Smooth muscle cell (in vitro differentiated cells): ENCODE data around the gene TRIM72. TPM values are rescaled to one million over a fixed set of nuclear protein-coding genes. Genes with fewer than 3 reads are reported as not detected.
A peak's percentile ranks its signal among the peaks of the same experiment; 100 is the strongest.
"Not testable (repeated sequence)": the region's sequence is repeated elsewhere in the genome, so short reads cannot be mapped to it uniquely, and the experiment has no call there.

Experiments used
- DNase-seq: peaks from one replicate; lab custom pipeline; 2025; ENCODE audit not compliant: unreplicated experiment; lab: John Stamatoyannopoulos, UW
- H2AFZ ChIP-seq: fragments of 200-600 bp; sonication (generic); 2 replicates; pipeline ENCODE4 v1.6.0; 2016; ENCODE audit warnings: antibody characterized with exemption, low read depth, mild to moderate bottlenecking
- H3F3A ChIP-seq: fragments of 200-600 bp; sonication (generic); 2 replicates; pipeline ENCODE4 v1.6.0; 2017; ENCODE audit warnings: antibody characterized with exemption, low read depth
- H3K27ac ChIP-seq: fragments of 200-600 bp; sonication (generic); 2 replicates; pipeline ENCODE4 v1.5.1; 2016; ENCODE audit warnings: low read depth, mild to moderate bottlenecking
- H3K27me3 ChIP-seq: fragments of 200-600 bp; sonication (generic); 2 replicates; pipeline ENCODE4 v1.6.1; 2016; ENCODE audit warnings: low read depth, mild to moderate bottlenecking
- H3K36me3 ChIP-seq: fragments of 200-600 bp; sonication (generic); 2 replicates; pipeline ENCODE4 v1.5.1; 2016; ENCODE audit warnings: low read depth
- H3K4me1 ChIP-seq: fragments of 200-600 bp; sonication (generic); 2 replicates; pipeline ENCODE4 v1.5.1; 2016; ENCODE audit warnings: low read depth
- H3K4me2 ChIP-seq: fragments of 200-600 bp; sonication (generic); 2 replicates; pipeline ENCODE4 v1.6.0; 2016; ENCODE audit warnings: mild to moderate bottlenecking
- H3K4me3 ChIP-seq: fragments of 200-600 bp; sonication (generic); 2 replicates; pipeline ENCODE4 v1.5.1; 2016; ENCODE audit warnings: mild to moderate bottlenecking
- H3K79me2 ChIP-seq: fragments of 200-600 bp; sonication (generic); 2 replicates; pipeline ENCODE4 v1.6.0; 2016; ENCODE audit warnings: low read depth, mild to moderate bottlenecking
- H3K9ac ChIP-seq: fragments of 200-600 bp; sonication (generic); 2 replicates; pipeline ENCODE4 v1.6.0; 2016; ENCODE audit warnings: low read depth
- H3K9me3 ChIP-seq: fragments of 200-600 bp; sonication (generic); replicated peaks from 2 replicates; pipeline ENCODE4 v1.5.1; 2016; ENCODE audit warnings: low read depth
- H4K20me1 ChIP-seq: fragments of 200-600 bp; sonication (generic); 2 replicates; pipeline ENCODE4 v1.6.0; 2016; ENCODE audit warnings: low read depth
- WGBS: methylation state at CpG from one replicate; pipeline ENCODE4 v1.1.7; 2016; ENCODE audit warnings: low lambda C conversion rate; 5-methylcytosine and 5-hydroxymethylcytosine counted together
- polyA plus RNA-seq: library from polyadenylated mRNA; unstranded; fragments of >200 nt; fragmentation: Nextera tagmentation; extraction: Ambion mirVana; gene quantifications from 2 replicates; pipeline ENCODE4 v1.2.1, GENCODE V29; 2016
- total RNA-seq: library from RNA; depleted of rRNA; stranded (reverse); fragments of >200 nt; gene quantifications from 2 replicates; pipeline ENCODE4 v1.2.3, GENCODE V29; 2014
- TF ChIP-seq, protein P1 (sequence below): fragments of 200-600 bp; sonication (generic); IDR thresholded peaks from 2 replicates; pipeline ENCODE4 v1.5.1; 2017; ENCODE audit warnings: borderline replicate concordance, mild to moderate bottlenecking, antibody characterized with exemption; ENCODE audit not compliant: insufficient read depth, poor library complexity, severe bottlenecking

The TRIM72 gene
- total and polyA plus RNA-seq, 2 experiments from 2014 or later, result 0.04 to 0.07 TPM

DNA sequence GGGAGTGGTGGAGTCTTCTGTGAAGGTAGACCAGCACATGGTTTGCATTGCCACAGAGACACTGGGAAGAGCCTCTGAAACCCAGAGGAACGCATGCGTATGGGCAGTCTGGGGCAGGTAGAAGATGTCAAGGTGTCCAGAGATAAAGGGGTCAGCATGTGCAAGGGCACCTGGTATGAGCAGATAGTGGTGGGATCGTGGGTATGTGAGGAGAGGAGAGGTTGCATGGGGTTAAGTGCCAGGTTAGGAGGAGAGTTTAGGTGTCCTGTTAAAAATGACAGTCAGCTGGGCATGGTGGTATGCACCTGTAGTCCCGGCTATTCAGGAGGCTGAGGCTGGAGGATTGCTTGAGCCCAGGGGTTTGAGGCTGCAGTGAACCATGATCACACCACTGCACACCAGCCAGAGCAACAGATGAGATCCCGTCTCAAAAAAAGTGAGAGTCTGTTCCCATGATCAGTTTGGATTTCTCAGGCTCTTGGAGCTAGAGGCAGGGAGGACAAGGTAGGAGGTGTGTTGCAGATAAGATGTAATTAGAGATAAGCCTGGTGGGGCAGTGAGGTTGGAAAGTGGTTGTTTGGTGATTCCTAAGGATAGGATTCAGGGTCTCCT is 14.4 kb upstream of the TRIM72 start:
- H3K79me2 ChIP-seq, result no peaks in the 10 kb centered on the region
- peaks cover 3% of the 10 kb centered on the region for H3K4me1 ChIP-seq
- H4K20me1 ChIP-seq, result peaks cover 75% of the 10 kb centered on the region
- H2AFZ ChIP-seq, result no peak overlapping the region
- H3K9ac ChIP-seq, result no peak overlapping the region
- no peaks in the 10 kb centered on the region for H3K9me3 ChIP-seq
- H3K27me3 ChIP-seq, result peaks cover 5% of the 10 kb centered on the region
- H3K27ac ChIP-seq, result no peak overlapping the region
- no peak for DNase-seq
- H3K4me3 ChIP-seq, result no peak overlapping the region
- no peak overlapping the region for H3K4me2 ChIP-seq
- H3F3A ChIP-seq, result peaks cover 36% of the 10 kb centered on the region
- peaks cover 5% of the 10 kb centered on the region for H3K36me3 ChIP-seq
- TF ChIP-seq, protein P1, sequence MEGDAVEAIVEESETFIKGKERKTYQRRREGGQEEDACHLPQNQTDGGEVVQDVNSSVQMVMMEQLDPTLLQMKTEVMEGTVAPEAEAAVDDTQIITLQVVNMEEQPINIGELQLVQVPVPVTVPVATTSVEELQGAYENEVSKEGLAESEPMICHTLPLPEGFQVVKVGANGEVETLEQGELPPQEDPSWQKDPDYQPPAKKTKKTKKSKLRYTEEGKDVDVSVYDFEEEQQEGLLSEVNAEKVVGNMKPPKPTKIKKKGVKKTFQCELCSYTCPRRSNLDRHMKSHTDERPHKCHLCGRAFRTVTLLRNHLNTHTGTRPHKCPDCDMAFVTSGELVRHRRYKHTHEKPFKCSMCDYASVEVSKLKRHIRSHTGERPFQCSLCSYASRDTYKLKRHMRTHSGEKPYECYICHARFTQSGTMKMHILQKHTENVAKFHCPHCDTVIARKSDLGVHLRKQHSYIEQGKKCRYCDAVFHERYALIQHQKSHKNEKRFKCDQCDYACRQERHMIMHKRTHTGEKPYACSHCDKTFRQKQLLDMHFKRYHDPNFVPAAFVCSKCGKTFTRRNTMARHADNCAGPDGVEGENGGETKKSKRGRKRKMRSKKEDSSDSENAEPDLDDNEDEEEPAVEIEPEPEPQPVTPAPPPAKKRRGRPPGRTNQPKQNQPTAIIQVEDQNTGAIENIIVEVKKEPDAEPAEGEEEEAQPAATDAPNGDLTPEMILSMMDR, result no peak
- WGBS, result 92% methylated on average over 5 of the region's 5 CpGs

DNA sequence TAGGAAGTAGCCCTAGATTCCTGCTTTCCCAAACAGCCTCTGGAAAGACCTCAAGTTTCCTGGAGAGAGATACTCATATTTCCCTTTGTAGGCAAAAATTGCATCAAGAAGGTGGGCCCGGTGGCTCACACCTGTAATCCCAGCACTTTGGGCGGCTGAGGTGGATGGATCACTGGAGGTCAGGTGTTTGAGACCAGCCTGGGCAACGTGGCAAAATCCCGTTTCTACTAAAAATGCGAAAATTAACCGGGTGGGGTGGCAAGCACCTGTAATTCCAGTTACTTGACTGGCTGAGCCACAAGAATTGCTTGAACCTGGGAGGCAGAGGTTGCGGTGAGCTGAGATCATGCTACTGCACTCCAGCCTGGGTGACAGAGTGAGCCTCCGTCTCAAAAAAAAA is 13.8 kb upstream of the TRIM72 start:
- H3K4me1 ChIP-seq, H3K79me2 ChIP-seq, H3K9ac ChIP-seq, H3K36me3 ChIP-seq, DNase-seq, H3K27me3 ChIP-seq, H3K4me3 ChIP-seq, H2AFZ ChIP-seq, H3K27ac ChIP-seq, H3K4me2 ChIP-seq, H3K9me3 ChIP-seq: not testable (repeated sequence)
- Histone ChIP-seq H3F3A (peaks cover 30% of the 10 kb centered on the region), H4K20me1 (peaks cover 70% of the 10 kb centered on the region)
- 87% methylated on average over 8 of the region's 8 CpGs for WGBS

DNA sequence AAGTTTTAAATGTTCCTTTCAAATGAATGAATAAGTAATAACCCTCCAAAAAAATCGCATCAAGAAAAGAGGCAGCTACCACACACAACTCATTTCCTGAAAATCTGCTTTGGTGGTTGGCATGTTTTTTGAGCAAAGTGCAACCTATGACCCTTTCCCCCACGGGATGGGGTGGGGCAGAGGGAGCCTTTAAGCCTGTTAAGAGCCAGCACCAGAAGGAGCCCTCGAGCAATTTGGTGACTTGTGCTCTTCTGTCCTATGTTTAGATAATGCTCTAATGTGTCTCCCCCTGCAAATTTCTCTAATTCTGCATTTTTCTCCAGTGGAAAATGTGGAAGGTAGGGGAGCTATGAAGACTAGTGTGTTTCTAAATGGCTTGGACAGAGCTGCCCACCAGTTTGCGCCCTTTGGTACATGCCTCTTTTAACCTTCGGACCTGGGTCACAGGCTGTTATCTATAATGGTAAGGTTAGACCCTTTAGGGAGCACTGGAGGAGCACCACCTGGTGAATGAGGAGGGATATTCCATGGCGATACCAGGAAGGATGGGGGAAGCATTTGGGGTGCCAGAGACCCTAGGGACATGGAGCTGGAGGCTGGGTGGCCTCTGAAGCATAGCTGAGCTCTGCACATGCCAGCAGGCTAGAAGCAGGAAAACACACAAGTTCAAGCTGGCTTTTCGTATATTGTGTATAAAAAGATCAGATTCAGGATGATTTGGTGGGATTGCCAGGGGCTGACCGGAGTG is 12.9 kb upstream of the TRIM72 start:
- H3K4me3 ChIP-seq, result peak overlapping the region; percentile 55

More for the DNA sequence above, 12.9 kb upstream of the TRIM72 start:
- Histone ChIP-seq H3K27me3 (peaks cover 11% of the 10 kb centered on the region), H3K36me3 (no peaks in the 10 kb centered on the region), H2AFZ (no peak overlapping the region), H3K27ac (no peak overlapping the region), H3K9me3 (no peaks in the 10 kb centered on the region), H4K20me1 (peaks cover 61% of the 10 kb centered on the region), H3K4me1 (peaks cover 3% of the 10 kb centered on the region), H3K79me2 (no peaks in the 10 kb centered on the region), H3F3A (peaks cover 24% of the 10 kb centered on the region), H3K9ac (no peak overlapping the region), H3K4me2 (peak overlapping the region; percentile 93)
- TF ChIP-seq, protein P1, result no peak
- no peak for DNase-seq
- 74% methylated on average over 8 of the region's 8 CpGs for WGBS
